Middle frontal gyrus (tissue), 1 donor: ENCODE measurements around the gene VSNL1.

Experiments
- DNase-seq: peaks from one replicate; pipeline ENCODE4 v3.0.0-alpha.2; 2015; ENCODE audit warnings: low spot score; ENCODE audit errors: extremely low spot score

VSNL1 gene

DNA sequence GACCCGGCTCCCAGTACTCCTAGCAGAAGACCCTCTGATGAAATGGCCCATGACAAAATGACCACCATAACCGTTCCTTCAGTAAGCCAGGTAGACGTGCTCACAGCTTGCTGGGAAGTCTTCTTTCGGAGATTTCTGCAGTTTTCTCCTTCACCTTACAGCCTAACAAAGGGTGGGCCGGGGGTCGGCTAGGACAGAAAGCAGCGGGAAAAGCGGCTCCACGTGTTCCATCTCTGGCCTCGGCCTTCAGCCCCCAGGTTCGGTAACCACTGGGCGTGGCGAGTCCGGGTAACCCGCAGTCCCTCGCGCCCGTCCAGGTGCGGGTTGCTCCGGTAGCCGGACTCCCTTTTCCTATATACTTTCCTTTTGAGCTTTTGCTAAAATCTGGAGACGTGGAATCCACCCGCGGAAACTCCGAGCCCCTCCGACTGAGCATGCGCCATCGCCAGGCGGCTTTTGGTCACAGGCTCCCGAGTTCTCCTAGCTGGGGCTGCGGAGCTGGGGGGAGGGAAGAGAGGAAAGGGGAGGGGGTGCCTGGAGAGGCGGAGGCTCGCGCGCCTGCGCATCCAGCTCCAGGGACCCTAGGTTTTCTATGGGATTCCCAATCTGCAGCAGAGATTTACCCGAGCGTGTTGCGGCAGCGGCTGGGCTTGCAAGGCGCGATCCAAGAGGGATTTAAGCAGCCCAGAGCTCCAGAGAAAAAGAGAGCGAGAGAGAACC lies at the start of gene VSNL1:
Gene VSNL1, plus strand, starts transcription at position 604 of the 720 bp plus-strand sequence. CDS start 51,379 bp downstream, outside the sequence.
- DNase-seq: peak; percentile 68

- DNase-seq: no peak
Observed at GRCh38 chr2:17495590-17495989, 44.9 kb upstream of the VSNL1 start.

DNA sequence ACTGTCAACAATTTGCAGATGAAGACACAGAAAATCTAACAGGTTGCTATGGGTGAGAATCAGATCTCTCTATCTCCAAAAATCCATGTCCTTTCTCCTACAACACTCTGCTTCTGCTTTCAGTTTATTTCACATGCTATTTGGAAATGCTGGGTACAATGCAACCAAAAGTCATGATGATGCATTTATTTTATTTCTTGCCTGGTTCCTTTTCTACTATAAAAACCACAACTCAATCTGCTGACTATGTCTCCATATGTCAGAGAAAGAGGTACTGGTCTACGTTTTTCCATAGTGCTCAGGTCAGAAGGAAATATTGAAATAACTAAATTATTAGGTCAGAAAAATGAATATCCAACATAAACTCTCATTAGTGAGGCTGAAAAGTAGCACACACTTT lies 42.8 kb upstream of the VSNL1 start:
- DNase-seq: no peak

DNA sequence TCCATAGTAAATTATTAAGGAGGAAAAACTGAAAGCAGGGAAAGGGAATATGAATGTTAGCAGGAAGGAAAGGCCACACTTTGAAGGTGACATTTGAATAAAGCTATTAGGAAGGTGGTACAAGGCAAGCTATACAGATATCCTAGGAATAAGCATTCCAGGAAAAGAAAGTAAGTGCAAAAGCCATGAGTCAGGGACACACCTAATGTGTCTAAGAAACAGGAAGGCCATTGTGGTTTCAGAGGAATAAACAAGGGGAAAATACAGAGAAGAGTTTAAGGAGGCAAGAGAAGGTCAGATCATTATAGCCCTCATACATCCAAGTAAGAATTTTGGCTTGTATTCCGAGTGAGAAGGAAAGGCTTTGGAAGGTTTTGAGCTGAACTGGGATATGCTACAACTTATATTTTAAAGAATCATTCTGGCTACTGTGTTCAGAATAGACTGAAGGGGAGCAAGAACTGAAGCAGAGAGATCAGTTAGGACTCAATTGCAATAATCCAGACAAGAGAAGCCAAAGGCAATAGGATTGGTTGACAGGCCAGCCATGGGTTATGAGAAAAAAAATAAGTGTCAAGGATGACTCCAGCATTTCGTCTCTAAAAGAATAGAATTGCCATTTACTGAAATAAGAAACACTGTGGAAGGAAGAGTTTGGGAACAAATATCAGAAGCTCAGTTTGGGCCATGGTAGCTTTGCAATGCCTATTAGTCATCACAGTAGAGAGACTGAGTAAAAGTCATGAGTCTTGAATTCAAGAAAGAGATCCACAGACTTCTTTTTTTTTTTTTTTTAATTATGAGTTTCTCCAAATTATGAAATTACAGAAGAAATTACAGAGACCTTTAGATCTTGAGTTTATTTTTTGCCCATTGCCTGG lies 33.5 kb upstream of the VSNL1 start:
- no peak for DNase-seq

DNA sequence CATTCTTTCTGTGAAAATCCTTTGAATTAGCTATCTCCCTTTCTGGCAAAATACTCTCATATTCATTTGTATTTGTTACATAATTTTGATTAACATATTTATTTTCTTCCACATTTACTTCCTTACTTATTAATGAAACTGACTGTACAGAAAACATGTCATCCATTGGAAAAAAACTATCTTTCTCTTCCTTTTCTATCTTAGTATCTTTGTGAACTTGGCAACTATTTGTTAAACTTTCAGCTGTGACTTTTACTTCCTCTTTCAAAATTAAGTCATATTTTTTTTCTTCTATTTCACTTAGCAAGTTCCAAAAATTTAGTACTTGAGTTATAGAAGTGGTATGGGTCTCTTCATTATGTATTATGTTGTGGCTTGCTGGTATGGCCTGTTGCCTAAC lies 24.8 kb upstream of the VSNL1 start:
- DNase-seq: no peak

DNA sequence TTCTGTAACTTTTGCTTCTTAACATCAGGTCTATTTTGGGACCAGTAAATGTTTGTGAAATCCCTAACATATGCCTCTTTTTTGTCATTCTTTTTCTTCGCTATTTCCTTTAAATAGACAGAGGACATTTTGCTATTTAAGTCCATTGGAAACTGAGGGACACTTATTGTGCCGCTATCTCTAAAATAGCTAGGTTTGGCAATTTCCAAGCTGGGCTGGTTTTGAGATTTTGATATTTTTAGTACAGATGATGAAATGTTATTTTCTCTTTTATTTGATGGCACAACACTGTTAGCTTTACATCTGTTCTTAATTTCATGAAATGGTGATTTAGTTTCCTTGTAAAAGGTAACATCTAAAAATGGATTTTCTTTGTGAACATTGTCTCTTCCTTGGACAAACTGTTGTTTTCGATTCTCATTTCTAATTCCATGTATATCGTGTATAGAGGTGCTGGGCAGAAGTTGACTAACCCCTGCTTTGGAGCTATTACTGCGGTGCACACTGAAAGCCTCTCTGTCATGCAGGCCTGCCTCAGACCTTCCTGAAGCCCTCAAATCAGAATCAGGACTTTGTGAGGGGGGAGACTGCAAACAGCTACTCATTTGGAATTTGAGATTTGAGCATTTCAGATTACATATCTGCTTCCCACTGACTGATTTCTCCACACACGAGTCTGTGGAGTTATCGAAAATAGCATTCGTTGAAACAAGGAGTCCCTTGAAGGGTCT lies 22.9 kb upstream of the VSNL1 start:
- peak; percentile 27 for DNase-seq

GRCh38 chr2:17518212-17519154 lies 22.0 kb upstream of the VSNL1 start, which contains the start of gene RAD51AP2:
TSS of gene RAD51AP2 (minus strand) at chr2:17518440. CDS start at chr2:17518415, 25 bp downstream.
- peak; percentile 37 for DNase-seq

- no peak for DNase-seq
Observed at GRCh38 chr2:17519486-17519885, 21.0 kb upstream of the VSNL1 start.

DNA sequence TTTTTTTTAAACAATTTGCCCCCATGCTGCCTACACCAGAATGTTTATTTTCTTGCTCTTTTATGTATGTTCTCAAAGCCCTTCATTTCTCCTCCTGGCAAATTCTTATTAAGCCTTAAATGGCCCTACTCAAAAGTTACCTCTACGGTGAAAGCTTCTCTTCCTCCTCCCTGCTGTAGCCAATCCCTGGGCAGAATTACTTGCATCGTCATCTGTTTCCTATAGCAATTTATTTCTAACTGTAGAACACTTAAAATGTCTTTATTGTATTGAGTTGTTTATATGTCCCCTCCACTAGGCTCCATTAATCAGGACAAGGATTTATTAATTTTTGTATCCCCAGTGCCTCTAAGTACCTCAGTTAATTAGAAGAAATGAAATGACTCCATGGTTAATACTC lies 19.7 kb upstream of the VSNL1 start:
- no peak for DNase-seq

DNA sequence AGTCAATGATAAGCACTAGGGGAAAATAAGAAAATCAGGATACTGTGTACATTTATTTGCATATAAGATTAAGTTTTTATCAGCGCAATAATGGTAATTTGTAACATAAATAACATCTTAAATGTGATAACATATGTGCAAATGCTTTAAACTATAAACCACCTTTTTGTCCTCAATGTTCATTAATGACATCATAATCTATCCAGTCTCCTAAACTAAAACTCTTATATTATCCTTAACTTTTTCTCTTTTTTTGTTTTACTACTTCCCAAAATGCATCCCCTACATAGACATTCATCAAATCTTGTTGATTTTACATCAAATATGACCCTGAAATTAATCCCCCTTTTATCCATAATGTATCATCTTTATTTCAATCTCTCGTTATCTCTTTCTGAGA lies 18.9 kb upstream of the VSNL1 start:
- no peak for DNase-seq

DNA sequence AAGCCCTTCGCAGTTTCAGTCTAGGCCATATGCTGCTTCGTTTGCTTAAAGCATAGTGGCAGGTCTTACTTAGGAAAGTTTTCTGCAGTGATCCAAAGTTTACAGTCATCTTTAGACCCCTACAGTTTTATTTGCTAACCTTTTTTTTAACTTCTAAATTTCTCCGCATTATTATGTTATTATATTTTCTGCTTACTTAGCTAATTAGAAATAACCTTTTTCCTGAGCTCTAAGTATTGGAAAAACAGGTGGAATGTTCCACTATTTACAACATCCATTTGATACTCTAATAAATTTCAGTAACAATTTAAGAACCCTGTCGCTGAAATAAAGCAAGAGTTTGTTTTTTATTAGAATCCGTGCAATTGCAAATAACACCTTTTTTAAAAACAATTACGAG lies 18.2 kb upstream of the VSNL1 start:
- DNase-seq: no peak

GRCh38 chr2:17529771-17530170 lies 10.7 kb upstream of the VSNL1 start:
- DNase-seq: no peak

DNA sequence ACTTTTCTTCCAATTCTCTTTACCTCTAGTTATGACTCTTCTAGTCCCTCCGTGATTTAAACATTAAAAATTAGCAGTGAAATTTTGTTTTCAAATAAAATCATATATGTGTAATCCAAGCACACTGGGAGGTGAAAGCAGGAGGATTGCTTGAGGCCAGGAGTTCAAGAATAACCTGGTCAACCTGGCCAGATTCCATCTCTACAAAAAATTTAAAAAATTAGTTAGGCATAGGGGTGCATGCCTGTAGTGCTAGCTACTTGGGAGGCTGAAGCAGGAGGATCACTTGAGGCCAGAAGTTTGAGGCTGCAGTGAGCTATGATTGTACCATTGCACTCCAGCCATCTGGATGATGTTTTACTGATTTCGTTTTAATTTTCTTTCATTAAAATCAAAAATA lies 7.0 kb upstream of the VSNL1 start:
- DNase-seq: no peak

- DNase-seq: no peak
Observed at GRCh38 chr2:17536416-17536815, 4.1 kb upstream of the VSNL1 start.

DNA sequence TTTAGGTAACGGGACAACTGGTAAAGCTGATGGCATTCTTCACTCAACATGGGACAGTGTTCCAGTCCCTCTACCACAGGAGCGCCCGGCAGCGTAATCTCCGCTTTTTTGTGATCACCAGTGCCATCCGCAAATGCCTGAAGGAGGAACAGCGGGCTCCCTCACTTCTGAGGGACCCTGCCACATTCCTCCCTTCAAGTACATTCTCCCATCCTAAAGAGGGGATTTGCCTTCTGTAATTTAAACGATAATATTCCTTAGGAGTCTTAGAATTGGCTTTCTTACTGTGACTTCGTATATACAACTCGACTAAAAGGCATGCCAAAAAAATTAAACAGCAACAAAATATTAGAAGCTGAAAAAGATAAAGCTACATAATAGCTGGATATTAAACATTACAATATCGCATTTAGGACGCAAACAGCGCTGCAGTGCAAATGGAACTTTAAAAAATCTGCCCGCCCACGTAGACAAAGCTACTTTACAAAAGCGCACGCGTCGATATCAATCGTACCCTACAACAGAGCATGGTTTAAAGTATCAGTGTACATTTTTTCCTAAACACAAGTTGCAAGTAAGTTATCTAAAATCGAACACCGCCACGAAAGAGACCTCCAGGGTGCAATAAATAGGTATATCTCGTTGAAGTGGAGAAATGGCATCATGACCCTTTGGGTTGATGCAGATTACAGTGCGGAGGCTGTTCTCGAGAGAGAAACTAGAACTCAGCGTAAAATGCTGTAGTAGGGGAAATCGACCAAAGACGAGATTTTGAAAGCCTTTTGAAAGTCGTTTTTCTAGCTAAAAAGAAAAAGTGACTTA lies 2.3 kb upstream of the VSNL1 start:
- no peak for DNase-seq

- no peak for DNase-seq
Observed at GRCh38 chr2:17538844-17539554, 1.5 kb upstream of the VSNL1 start.

DNA sequence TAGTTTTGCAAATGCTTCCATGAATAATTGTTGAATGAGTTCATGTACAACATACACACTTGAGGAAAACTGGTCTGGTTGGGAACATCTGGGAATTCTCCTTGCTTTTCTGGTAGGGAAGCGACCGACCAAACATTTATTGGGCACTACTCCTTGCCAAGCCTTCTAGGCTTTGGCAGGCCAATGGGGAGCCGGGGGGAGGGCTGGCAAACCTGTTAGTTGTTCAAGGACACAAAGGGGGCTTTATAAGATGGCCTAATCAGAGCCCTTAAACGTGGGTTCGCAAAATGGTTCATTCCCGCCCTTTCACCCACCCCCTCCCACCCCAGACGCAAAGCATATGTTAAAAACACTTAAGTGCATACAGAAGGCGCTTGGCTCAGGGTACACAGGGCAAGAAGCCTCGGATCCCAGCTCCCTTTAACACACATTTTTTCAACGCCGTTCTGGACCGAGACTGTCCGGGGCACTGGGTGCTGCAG lies 844 bp upstream of the VSNL1 start:
- DNase-seq: no peak

- DNase-seq: no peak
Observed at GRCh38 chr2:17540813-17541530, 476 bp downstream of the VSNL1 start.
